GM12878 (cell line): ENCODE results near the gene MARK4. TPM values are rescaled to one million over a fixed set of nuclear protein-coding genes. Genes with fewer than 3 reads are reported as not detected.
A peak's percentile ranks its signal among the peaks of the same experiment; 100 is the strongest.

ENCODE experiments used
- ATAC-seq: fragments of 200-7000 bp; cut with Tn5 transposase; 3 replicates; pipeline ENCODE4 v1.9.1; 2020; ENCODE audit warnings: mild to moderate bottlenecking, moderate library complexity
- BruUV-seq: library from RNA; stranded (reverse); fragments of 400-500 nt; replicated peaks from 2 replicates; lab custom pipeline; 2021; lab: Mats Ljungman, UMichigan
- CTCF ChIA-PET: fragments of 300-600 bp; sonication (Branson Sonifier 250); formaldehyde crosslinking; extraction: SDS; loops from one replicate; lab custom pipeline; 2021; ENCODE audit warnings: inconsistent platforms; lab: Yijun Ruan, JAX
- POLR2A ChIA-PET: fragments of 350-600 bp; formaldehyde crosslinking; extraction: SDS; loops from one replicate; lab custom pipeline; 2021; ENCODE audit warnings: inconsistent platforms; lab: Charles Lee
- RAD21 ChIA-PET: fragments of 300-600 bp; sonication (Branson Sonifier 250); formaldehyde crosslinking; loops from one replicate; lab custom pipeline; 2023; ENCODE audit warnings: antibody characterized with exemption; ENCODE audit not compliant: unreplicated experiment; lab: Charles Lee
- SMC1A ChIA-PET: fragments of 300-600 bp; sonication (Branson Sonifier 250); formaldehyde crosslinking; loops from one replicate; lab custom pipeline; 2023; ENCODE audit not compliant: unreplicated experiment, uncharacterized antibody; lab: Charles Lee
- DNase-seq: peaks from one replicate; pipeline ENCODE4 v3.0.0-alpha.2; 2011; ENCODE audit warnings: low read depth, low spot score
- FAIRE-seq: peaks from 3 replicates; lab custom pipeline; 2011; peaks lifted over from hg19 to GRCh38; lab: Jason Lieb, UNC
- H2AFZ ChIP-seq: 2 replicates; pipeline ENCODE4 v1.6.0; 2011; ENCODE audit warnings: low read depth, low read length, control low read depth; ENCODE audit not compliant: control insufficient read depth
- H3K27ac ChIP-seq: 2 replicates; pipeline ENCODE4 v1.5.1; 2011; ENCODE audit warnings: control low read depth; ENCODE audit not compliant: control insufficient read depth, insufficient read depth
- H3K27me3 ChIP-seq, 2 experiments: replicated peaks in 1 of 2; 2 replicates each; pipeline versions ENCODE4 v1.6.0 to v1.6.1; 2011; ENCODE audit warnings: low read length in 1 of 2; ENCODE audit not compliant: control insufficient read depth in 2 of 2, insufficient read depth in 2 of 2
- H3K36me3 ChIP-seq, 2 experiments: 2 replicates each; pipeline ENCODE4 v1.5.1; 2011; ENCODE audit warnings: low read length in 1 of 2; ENCODE audit not compliant: control insufficient read depth in 2 of 2, insufficient read depth in 2 of 2
- H3K4me1 ChIP-seq: 2 replicates; pipeline ENCODE4 v1.6.1; 2011; ENCODE audit warnings: mild to moderate bottlenecking, low read length, moderate library complexity, mixed read lengths; ENCODE audit not compliant: control insufficient read depth, insufficient read depth
- H3K4me2 ChIP-seq: 2 replicates; pipeline ENCODE4 v1.6.0; 2011; ENCODE audit warnings: control low read depth; ENCODE audit not compliant: control insufficient read depth, insufficient read depth
- H3K4me3 ChIP-seq: fragments of 200-600 bp; sonication (generic); 2 replicates; pipeline ENCODE4 v1.5.1; 2016
- H3K79me2 ChIP-seq: 2 replicates; pipeline ENCODE4 v1.6.0; 2011; ENCODE audit warnings: low read length; ENCODE audit not compliant: control insufficient read depth, insufficient read depth
- H3K9ac ChIP-seq: 2 replicates; pipeline ENCODE4 v1.8.0; 2011; ENCODE audit warnings: low read length, control low read depth, mixed read lengths; ENCODE audit not compliant: control insufficient read depth, insufficient read depth
- H3K9me3 ChIP-seq: replicated peaks from 3 replicates; pipeline ENCODE4 v1.5.1; 2011; ENCODE audit warnings: mild to moderate bottlenecking, low read length; ENCODE audit not compliant: control insufficient read depth, insufficient read depth
- H4K20me1 ChIP-seq: 2 replicates; pipeline ENCODE4 v1.6.0; 2011; ENCODE audit not compliant: control insufficient read depth, insufficient read depth
- CHD2 ChIP-seq: IDR thresholded peaks from 2 replicates; pipeline ENCODE4 v1.6.1; 2011; ENCODE audit warnings: low read depth, low read length, improper control_type of control experiment, borderline replicate concordance
- MTA2 ChIP-seq: fragments of 450-650 bp; IDR thresholded peaks from 2 replicates; pipeline ENCODE4 v1.6.1; 2016; ENCODE audit warnings: low read depth, mild to moderate bottlenecking, moderate library complexity
- NFYB ChIP-seq: IDR thresholded peaks from 2 replicates; pipeline ENCODE4 v1.6.1; 2011; ENCODE audit warnings: low read depth, mild to moderate bottlenecking, low read length, improper control_type of control experiment, moderate library complexity; ENCODE audit not compliant: insufficient read depth
- RCOR1 ChIP-seq: conservative IDR thresholded peaks from 2 replicates; pipeline ENCODE4 v1.6.1; 2012; ENCODE audit warnings: low read depth, low read length, improper control_type of control experiment
- RELA ChIP-seq: fragments of 450-650 bp; IDR thresholded peaks from 2 replicates; pipeline ENCODE4 v1.8.0; 2014; ENCODE audit warnings: borderline replicate concordance; ENCODE audit not compliant: partially characterized antibody
- ZNF274 ChIP-seq: IDR thresholded peaks from one replicate; pipeline ENCODE4 v1.8.0; 2011; ENCODE audit not compliant: insufficient read length, insufficient read depth
- WGBS: methylation state at CpG from one replicate; pipeline ENCODE4 v1.1.6; 2016; ENCODE audit warnings: low lambda C conversion rate; ENCODE audit not compliant: insufficient replicate concordance, insufficient coverage; ENCODE audit errors: missing lambda C conversion rate; 5-methylcytosine and 5-hydroxymethylcytosine counted together
- in situ Hi-C: fragments of 300-500 bp; cut with MboI; formaldehyde crosslinking; loops from 9 replicates; pipeline ENCODE4 v1.14.3; 2018; ENCODE audit warnings: mixed read lengths
- intact Hi-C: fragments of 100-400 bp; cut with micrococcal nuclease; formaldehyde crosslinking; loops from one replicate; pipeline ENCODE4 v1.14.2; 2022; ENCODE audit not compliant: unreplicated experiment
- polyA plus RNA-seq, 11 experiments: library from polyadenylated mRNA; depleted of rRNA in 4 of 11; unstranded in 6 of 11; stranded (reverse) in 5 of 11; fragments of >200 nt; fragmentation: Nextera tagmentation in 4 of 11; fragmentation: Illumina TruSeq in 1 of 11; extraction: Ambion mirVana in 4 of 11; extraction: Trizol in 1 of 11; gene quantifications; 1 replicate in 1 of 11; 2 replicates in 10 of 11; pipeline versions ENCODE4 v1.2.1 to v1.2.3, GENCODE V29; 2011 to 2016; ENCODE audit warnings: inconsistent platforms in 2 of 11, missing spikeins in 2 of 11, low read depth in 1 of 11
- total RNA-seq, 4 experiments: library from RNA; depleted of rRNA in 3 of 4; stranded (reverse); fragments of >200 nt in 3 of 4; fragmentation: Illumina TruSeq in 1 of 4; extraction: Trizol in 1 of 4; gene quantifications; 2 replicates each; pipeline versions ENCODE4 v1.2.1 to v1.2.3, GENCODE V29; 2013 to 2021
- TF ChIP-seq, protein P1 (sequence below): fragments of 450-650 bp; IDR thresholded peaks from 2 replicates; pipeline ENCODE4 v1.6.1; 2016; ENCODE audit warnings: mild to moderate bottlenecking, moderate library complexity, borderline replicate concordance

Gene MARK4
- total and polyA plus RNA-seq, 10 of the 15 experiments (the other 5 are each of a cell fraction or from before 2014, with no cell fraction given), result 0.66 to 24.3 (median 5.1) TPM

DNA sequence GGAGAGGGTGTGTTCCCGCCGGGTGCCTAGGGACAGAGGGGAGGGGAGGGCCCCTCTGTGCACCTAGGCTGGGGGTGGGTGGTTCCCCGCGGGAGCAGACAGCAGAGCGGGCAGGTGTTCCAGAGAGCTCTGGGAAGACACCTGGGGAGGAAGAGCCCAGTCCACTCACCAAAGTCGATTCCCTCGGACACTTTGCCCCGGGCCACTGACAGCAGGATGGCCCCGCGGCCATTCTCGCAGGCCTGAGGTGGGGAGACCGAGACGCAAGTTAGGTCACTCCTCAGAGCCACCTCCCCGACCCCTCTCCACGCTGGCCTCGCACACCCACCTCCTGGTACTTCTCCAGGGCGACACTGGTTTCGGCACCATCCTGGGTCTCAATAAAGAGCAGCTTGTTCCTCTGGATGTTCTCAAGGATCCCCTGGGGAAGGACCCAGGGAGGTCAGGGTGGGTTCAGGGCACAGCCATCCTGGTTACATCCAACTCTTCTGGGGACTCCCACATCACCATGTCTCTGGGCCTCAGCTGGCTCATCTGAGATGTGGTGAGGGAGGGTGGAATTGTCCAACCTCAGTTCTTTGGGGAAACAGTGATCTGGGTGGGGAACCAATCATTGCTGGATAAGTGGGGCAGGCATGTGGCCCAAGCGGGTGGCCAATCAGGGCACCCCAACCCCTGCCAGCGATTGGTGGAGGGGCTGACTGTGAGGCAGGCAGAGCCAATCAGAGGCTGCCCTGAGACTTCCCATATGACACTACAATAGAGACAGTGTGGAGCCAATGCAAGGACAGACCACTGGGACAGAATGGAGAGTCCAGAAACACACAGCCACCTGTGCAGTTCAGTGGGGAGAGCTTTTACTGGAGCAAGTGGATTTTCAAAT, 102.1 kb downstream of the MARK4 start:
- POLR2A ChIA-PET, result no interaction called here
- CTCF ChIA-PET, result no interaction called here
- BruUV-seq, result no TSS peak
- TF ChIP-seq CHD2, result no peak
- TF ChIP-seq RELA, result no peak
- 0 out of 2 replicates have a peak, but pooled peaks have one; percentile 25 for TF ChIP-seq NFYB
- TF ChIP-seq, all 136 proteins: peak for 1
- no peak for FAIRE-seq
- ChIA-PET SMC1A (no interaction called here), RAD21 (no interaction called here)
- Histone ChIP-seq H3K4me1 (no peaks in the 10 kb centered on the region), H3K4me2 (no peak overlapping the region), H3K79me2 (no peaks in the 10 kb centered on the region), H3K36me3 (peaks cover 3 to 6% of the 10 kb centered on the region in 2 experiments), H3K27ac (no peak overlapping the region), H3K9ac (no peak overlapping the region), H3K9me3 (no peaks in the 10 kb centered on the region), H3K4me3 (no peak overlapping the region), H3K27me3 (no peaks in the 10 kb centered on the region), H2AFZ (no peak overlapping the region), H4K20me1 (no peaks in the 10 kb centered on the region)
- intact Hi-C loops (no loop called here), in situ Hi-C loops (no loop called here)
- no peak for DNase-seq
- ATAC-seq, result peak; percentile 27; the same call in 2 of the 3 replicates
- WGBS, result 82% methylated on average over 10 of the region's 20 CpGs

DNA sequence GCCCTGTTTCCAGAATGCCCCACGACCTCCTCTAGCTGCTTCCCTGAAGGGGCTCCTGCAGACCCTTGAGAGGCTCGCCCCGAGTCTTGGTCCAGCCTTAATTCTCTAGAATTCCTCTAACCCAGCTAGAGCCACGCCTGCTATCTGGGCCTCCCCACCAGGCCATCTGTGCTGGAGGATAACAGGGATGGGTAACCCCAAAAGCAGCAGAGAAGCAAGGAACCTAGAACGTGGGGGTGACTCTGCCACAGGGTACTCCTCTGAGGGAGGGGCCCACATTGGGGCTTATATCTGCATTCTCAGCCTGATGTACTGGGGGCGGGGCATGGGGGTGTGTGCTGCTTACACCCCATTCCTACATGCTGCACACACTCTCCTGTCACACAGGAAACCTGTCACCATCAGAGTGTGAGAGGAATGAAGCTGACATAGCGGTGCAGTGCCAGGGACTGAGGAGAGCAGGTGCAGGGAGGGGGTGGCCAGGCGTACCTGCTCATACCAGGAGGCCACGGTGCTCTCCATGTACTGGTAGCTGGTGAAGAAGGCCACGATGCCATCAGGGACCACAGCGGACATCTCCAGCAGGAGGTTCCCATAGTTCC, 103.3 kb downstream of the MARK4 start:
- FAIRE-seq (no peak), ATAC-seq (no peak), DNase-seq (no peak)
- intact Hi-C loops, result no loop called here
- no peak overlapping the region for H3K27ac ChIP-seq
- no peaks in the 10 kb centered on the region for H3K4me1 ChIP-seq
- CTCF ChIA-PET, result interaction anchor here (0.9 kb wide), 1 partner anchor 16 kb away, joined by 3 read pairs; no protein-coding TSS in a partner anchor
- RAD21 ChIA-PET, result no interaction called here
- H3K9me3 ChIP-seq, result no peaks in the 10 kb centered on the region
- no TSS peak for BruUV-seq
- no peaks in the 10 kb centered on the region for H3K79me2 ChIP-seq
- TF ChIP-seq ZNF274 (no peak), MTA2 (no peak), RCOR1 (no peak)
- TF ChIP-seq, protein P1, sequence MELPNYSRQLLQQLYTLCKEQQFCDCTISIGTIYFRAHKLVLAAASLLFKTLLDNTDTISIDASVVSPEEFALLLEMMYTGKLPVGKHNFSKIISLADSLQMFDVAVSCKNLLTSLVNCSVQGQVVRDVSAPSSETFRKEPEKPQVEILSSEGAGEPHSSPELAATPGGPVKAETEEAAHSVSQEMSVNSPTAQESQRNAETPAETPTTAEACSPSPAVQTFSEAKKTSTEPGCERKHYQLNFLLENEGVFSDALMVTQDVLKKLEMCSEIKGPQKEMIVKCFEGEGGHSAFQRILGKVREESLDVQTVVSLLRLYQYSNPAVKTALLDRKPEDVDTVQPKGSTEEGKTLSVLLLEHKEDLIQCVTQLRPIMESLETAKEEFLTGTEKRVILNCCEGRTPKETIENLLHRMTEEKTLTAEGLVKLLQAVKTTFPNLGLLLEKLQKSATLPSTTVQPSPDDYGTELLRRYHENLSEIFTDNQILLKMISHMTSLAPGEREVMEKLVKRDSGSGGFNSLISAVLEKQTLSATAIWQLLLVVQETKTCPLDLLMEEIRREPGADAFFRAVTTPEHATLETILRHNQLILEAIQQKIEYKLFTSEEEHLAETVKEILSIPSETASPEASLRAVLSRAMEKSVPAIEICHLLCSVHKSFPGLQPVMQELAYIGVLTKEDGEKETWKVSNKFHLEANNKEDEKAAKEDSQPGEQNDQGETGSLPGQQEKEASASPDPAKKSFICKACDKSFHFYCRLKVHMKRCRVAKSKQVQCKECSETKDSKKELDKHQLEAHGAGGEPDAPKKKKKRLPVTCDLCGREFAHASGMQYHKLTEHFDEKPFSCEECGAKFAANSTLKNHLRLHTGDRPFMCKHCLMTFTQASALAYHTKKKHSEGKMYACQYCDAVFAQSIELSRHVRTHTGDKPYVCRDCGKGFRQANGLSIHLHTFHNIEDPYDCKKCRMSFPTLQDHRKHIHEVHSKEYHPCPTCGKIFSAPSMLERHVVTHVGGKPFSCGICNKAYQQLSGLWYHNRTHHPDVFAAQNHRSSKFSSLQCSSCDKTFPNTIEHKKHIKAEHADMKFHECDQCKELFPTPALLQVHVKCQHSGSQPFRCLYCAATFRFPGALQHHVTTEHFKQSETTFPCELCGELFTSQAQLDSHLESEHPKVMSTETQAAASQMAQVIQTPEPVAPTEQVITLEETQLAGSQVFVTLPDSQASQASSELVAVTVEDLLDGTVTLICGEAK, result no peak
- in situ Hi-C loops, result no loop called here
- no peaks in the 10 kb centered on the region for H4K20me1 ChIP-seq
- H2AFZ ChIP-seq, result no peak overlapping the region
- SMC1A ChIA-PET, result no interaction called here
- H3K27me3 ChIP-seq, result no peaks in the 10 kb centered on the region
- 90% methylated on average over 11 of the region's 11 CpGs for WGBS
- no peak overlapping the region for H3K4me3 ChIP-seq
- H3K9ac ChIP-seq, result no peak overlapping the region
- POLR2A ChIA-PET, result interaction anchor here (0.6 kb wide), 1 partner anchor 16 kb away, joined by 7 read pairs; the partner anchor contains the start of gene ERCC2
- no peak overlapping the region for H3K4me2 ChIP-seq
- H3K36me3 ChIP-seq, result peaks cover 3 to 6% of the 10 kb centered on the region in 2 experiments
